A673 (cell line): Measurements from ENCODE around the gene MTERF1. TPM values are rescaled to one million over a fixed set of nuclear protein-coding genes. Genes with fewer than 3 reads are reported as not detected.
A peak's percentile ranks its signal among the peaks of the same experiment; 100 is the strongest.

Experiments used
- BruUV-seq: library from RNA; stranded (reverse); fragments of 400-500 nt; replicated peaks from 2 replicates; lab custom pipeline; 2021; lab: Mats Ljungman, UMichigan
- CTCF ChIA-PET: fragments of 300-600 bp; sonication (Branson Sonifier 250); formaldehyde crosslinking; loops from one replicate; lab custom pipeline; 2022; ENCODE audit warnings: antibody characterized with exemption; lab: Charles Lee
- POLR2A ChIA-PET: fragments of 300-600 bp; sonication (Branson Sonifier 250); formaldehyde crosslinking; loops from one replicate; lab custom pipeline; 2022; ENCODE audit warnings: antibody characterized with exemption; ENCODE audit not compliant: low non-redundant PET; lab: Charles Lee
- DNase-seq: peaks from one replicate; pipeline ENCODE4 v3.0.0-alpha.2; 2015; ENCODE audit warnings: low spot score
- H3K27ac ChIP-seq: fragments of 200-600 bp; sonication (generic); 2 replicates; pipeline ENCODE4 v1.5.1; 2016; ENCODE audit warnings: mixed run types, low read depth, mild to moderate bottlenecking, mixed read lengths, antibody characterized with exemption, low read length; ENCODE audit not compliant: poor library complexity, severe bottlenecking
- H3K27me3 ChIP-seq: fragments of 200-600 bp; sonication (generic); replicated peaks from 2 replicates; pipeline ENCODE4 v1.6.1; 2017; ENCODE audit warnings: mixed run types, low read depth, mild to moderate bottlenecking, mixed read lengths, antibody characterized with exemption, low read length; ENCODE audit not compliant: insufficient read depth, poor library complexity
- H3K36me3 ChIP-seq: fragments of 200-600 bp; sonication (generic); 2 replicates; pipeline ENCODE4 v1.6.1; 2016; ENCODE audit warnings: mixed run types, mild to moderate bottlenecking, mixed read lengths, antibody characterized with exemption, low read length; ENCODE audit not compliant: insufficient read depth, poor library complexity, severe bottlenecking
- H3K4me1 ChIP-seq: fragments of 200-600 bp; sonication (generic); 2 replicates; pipeline ENCODE4 v1.6.1; 2017; ENCODE audit warnings: mixed run types, mild to moderate bottlenecking, mixed read lengths, antibody characterized with exemption, low read length; ENCODE audit not compliant: insufficient read depth, poor library complexity, severe bottlenecking
- H3K4me3 ChIP-seq: fragments of 200-600 bp; sonication (generic); 2 replicates; pipeline ENCODE4 v1.5.1; 2016; ENCODE audit warnings: low read depth, mixed run types, mild to moderate bottlenecking, mixed read lengths, low read length; ENCODE audit not compliant: poor library complexity, severe bottlenecking
- H3K9me3 ChIP-seq: fragments of 200-600 bp; sonication (generic); 2 replicates; pipeline ENCODE4 v1.6.1; 2016; ENCODE audit warnings: mixed run types, low read depth, mild to moderate bottlenecking, mixed read lengths, antibody characterized with exemption, low read length; ENCODE audit not compliant: poor library complexity, severe bottlenecking
- CTCF ChIP-seq: fragments of 300-800, 200-600 bp; sonication (generic); conservative IDR thresholded peaks from 2 replicates; pipeline ENCODE4 v1.5.1; 2017; ENCODE audit warnings: low read depth, mild to moderate bottlenecking, antibody characterized with exemption, low read length, moderate library complexity, mixed read lengths
- EZH2 ChIP-seq: fragments of 200-600 bp; sonication (generic); IDR thresholded peaks from 2 replicates; pipeline ENCODE4 v1.6.1; 2017; ENCODE audit warnings: borderline replicate concordance, low read depth, mild to moderate bottlenecking, mixed read lengths, antibody characterized with exemption, low read length; ENCODE audit not compliant: poor library complexity, severe bottlenecking
- intact Hi-C: fragments of 100-400 bp; cut with micrococcal nuclease; formaldehyde crosslinking; loops from one replicate; pipeline ENCODE4 v1.10.0; 2022; ENCODE audit not compliant: unreplicated experiment
- total RNA-seq: library from RNA; stranded (reverse); gene quantifications from 2 replicates; pipeline ENCODE4 v1.2.3, GENCODE V29; 2021

Gene MTERF1
- total RNA-seq, 1 experiment from 2014 or later: 31.9 TPM

GRCh38 chr7:91835826-91836368 is 44.6 kb downstream of the MTERF1 start:
- no TSS peak for BruUV-seq
- ChIA-PET CTCF (interaction anchor here (0.9 to 1.0 kb wide), 2 partner anchors 16 to 31 kb away, joined by 3 to 5 read pairs; no protein-coding TSS in a partner anchor), POLR2A (interaction anchor here (0.5 kb wide), 2 partner anchors 623 to 1625 kb away, joined by 3 read pairs; no protein-coding TSS in a partner anchor)
- no peak overlapping the region for H3K4me3 ChIP-seq
- H3K4me1 ChIP-seq: peaks cover 55% of the 10 kb centered on the region
- no peaks in the 10 kb centered on the region for H3K9me3 ChIP-seq
- no peaks in the 10 kb centered on the region for H3K36me3 ChIP-seq
- peak overlapping the region; percentile 83 for H3K27ac ChIP-seq
- TF ChIP-seq EZH2 (no peak), CTCF (no peak)
- no peaks in the 10 kb centered on the region for H3K27me3 ChIP-seq
- peak; percentile 97 for DNase-seq
- intact Hi-C loops: no loop called here

DNA sequence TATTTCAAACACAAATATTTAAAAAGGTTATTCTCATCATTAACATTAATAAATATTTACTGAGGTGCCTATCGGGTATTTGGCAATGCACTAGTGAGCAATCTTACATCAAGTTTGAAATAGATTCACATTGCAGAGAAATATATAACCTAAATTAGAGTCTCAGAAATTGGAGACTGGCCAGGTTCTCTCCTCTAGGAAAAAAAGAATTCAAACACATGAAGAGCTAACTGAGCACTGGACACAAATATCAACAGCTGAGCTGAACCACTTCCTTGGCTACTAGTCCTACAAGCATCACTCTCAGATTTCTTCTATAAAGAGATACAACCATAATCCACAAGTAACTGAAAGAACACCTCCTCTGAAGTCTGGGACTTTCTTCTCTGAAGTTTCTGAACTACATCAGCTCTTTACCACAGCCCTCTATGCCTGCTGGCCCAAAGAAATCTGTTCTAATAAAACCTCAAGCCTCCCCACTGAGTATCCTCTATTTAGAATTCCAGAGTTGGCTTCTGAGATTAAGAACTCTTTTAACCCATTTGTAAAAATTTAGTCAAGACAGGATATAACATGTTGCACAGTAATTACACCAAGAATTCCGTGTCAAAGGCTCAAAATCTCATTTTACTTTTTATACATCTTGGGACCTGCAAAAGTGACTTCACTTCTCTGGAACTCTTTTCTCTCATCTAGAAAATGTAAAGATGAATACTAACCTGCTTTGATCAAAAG is 45.2 kb downstream of the MTERF1 start:
- CTCF ChIA-PET: interaction anchor here (0.9 to 1.0 kb wide), 2 partner anchors 17 to 32 kb away, joined by 3 to 5 read pairs; no protein-coding TSS in a partner anchor
- no peaks in the 10 kb centered on the region for H3K27me3 ChIP-seq
- intact Hi-C loops: no loop called here
- H3K27ac ChIP-seq: peak overlapping the region; percentile 83
- H3K36me3 ChIP-seq: no peaks in the 10 kb centered on the region
- peak overlapping the region; percentile 11 for H3K4me3 ChIP-seq
- peak; percentile 95 for DNase-seq
- no peaks in the 10 kb centered on the region for H3K9me3 ChIP-seq
- POLR2A ChIA-PET: interaction anchor here (0.5 to 0.7 kb wide), 2 partner anchors 32 to 622 kb away, joined by 3 to 4 read pairs; no protein-coding TSS in a partner anchor
- TSS peak; percentile 93 for BruUV-seq
- TF ChIP-seq EZH2 (no peak), CTCF (no peak)
- H3K4me1 ChIP-seq: peaks cover 61% of the 10 kb centered on the region

DNA sequence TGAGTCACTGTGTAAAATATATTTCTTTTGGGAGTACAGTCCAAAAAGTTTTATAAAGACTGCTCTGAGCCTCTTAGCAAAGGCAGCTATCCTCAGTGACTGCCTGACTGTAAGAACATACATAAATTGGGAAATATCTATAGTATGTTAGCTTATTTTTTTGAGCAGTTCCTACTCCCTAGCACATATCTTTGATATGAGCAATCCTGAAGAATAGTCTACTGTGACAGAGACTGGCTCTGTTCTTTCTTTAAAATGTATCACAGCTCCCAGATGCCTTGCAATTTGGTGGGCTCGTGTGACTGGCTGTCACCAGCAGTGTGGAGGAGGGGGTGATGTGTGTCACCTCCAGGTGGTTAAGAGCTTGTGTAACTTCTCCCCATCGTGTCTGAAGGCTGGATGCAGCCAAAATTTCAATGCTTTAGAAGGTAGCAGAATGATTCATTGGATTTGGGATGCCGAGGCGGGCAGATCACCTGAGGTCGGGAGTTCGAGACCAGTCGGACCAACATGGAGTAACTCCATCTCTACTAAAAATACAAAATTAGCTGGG is 47.9 kb downstream of the MTERF1 start:
- BruUV-seq: no TSS peak
- H3K36me3 ChIP-seq: no peaks in the 10 kb centered on the region
- H3K4me3 ChIP-seq: no peak overlapping the region
- peaks cover 77% of the 10 kb centered on the region for H3K4me1 ChIP-seq
- H3K27ac ChIP-seq: peak overlapping the region; percentile 25
- DNase-seq: no peak
- intact Hi-C loops: no loop called here
- H3K9me3 ChIP-seq: no peaks in the 10 kb centered on the region
- ChIA-PET POLR2A (interaction anchor here (0.6 kb wide), 1 partner anchor 9 kb away, joined by 3 read pairs; no protein-coding TSS in a partner anchor), CTCF (no interaction called here)
- no peaks in the 10 kb centered on the region for H3K27me3 ChIP-seq
- no peak for TF ChIP-seq EZH2
